Lung microvascular endothelial cell (primary cell): Measurements from ENCODE around the gene MCF2. TPM values are rescaled to one million over a fixed set of nuclear protein-coding genes. Genes with fewer than 3 reads are reported as not detected.

Source experiments
- DNase-seq, 2 donors: peaks; one replicate each; pipeline versions ENCODE4 v3.0.0 to v3.0.0-alpha.2; 2010; ENCODE audit warnings: low read depth in 2 of 2
- total RNA-seq: library from RNA; depleted of rRNA; stranded (reverse); fragments of >200 nt; gene quantifications from 2 replicates; pipeline ENCODE4 v1.2.1, GENCODE V29; 2014

The MCF2 gene
- total RNA-seq, 1 donor from 2014 or later: not detected

- no peak for DNase-seq
Observed at GRCh38 chrX:139585613-139586012, 122.4 kb downstream of the MCF2 start.

DNA sequence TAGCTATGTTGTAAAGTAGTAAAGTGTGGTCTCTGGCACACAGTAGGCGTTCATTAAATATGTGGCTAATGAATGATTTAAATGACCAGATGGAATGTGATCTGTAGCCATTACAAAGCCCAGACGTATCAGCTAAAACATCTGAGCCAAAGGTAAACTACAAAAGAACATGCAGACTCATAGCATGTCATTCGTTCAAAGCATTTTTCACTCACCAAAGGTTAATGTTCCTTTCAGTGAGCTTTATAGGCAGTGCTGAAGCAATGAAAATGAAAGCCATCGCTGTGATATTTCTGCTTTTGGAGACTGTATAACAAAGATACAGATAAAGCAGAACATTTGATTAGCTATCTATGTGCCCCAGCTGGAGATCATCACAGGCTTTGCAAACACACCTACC lies 126.9 kb downstream of the MCF2 start:
- no peak for DNase-seq

DNA sequence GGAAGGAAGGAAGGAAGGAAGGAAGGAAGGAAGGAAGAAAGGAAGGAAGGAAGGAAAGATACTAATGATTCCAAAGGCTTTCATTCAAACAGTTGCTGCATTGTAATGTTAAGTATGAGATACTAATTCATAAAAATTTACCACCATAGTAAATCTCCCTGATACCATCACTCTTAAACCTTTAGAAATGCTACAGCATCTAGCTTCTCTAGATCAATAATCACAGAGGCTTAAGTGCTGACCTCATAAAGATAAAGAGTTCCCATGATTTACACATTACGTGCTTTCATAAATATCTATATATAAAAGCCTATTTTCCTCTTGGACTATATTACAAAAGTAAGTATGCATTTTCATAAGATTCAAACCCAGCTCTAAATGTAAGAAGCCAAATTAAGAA lies 141.0 kb downstream of the MCF2 start:
- no peak for DNase-seq

- no peak for DNase-seq
Observed at GRCh38 chrX:139563251-139563650, 144.7 kb downstream of the MCF2 start.

DNA sequence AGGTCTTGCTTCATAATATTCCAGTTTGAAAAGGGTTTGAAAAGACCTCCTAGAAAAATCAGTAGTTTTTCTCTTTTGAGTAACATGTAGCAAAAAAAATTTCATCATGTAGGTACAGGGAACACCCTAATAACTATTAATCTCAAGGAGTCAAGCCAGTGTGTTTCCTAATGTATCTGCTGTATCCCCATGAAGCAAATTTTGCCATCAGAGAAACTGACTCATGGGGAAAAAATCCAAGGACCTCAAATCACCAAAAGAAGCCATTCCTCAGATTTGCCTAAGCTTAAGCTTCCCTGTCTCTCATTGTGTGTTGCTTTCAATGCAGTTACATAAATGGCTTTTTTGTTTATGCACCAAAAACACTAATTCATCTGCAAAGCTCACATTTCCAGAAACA lies 147.7 kb downstream of the MCF2 start:
- no peak for DNase-seq

DNA sequence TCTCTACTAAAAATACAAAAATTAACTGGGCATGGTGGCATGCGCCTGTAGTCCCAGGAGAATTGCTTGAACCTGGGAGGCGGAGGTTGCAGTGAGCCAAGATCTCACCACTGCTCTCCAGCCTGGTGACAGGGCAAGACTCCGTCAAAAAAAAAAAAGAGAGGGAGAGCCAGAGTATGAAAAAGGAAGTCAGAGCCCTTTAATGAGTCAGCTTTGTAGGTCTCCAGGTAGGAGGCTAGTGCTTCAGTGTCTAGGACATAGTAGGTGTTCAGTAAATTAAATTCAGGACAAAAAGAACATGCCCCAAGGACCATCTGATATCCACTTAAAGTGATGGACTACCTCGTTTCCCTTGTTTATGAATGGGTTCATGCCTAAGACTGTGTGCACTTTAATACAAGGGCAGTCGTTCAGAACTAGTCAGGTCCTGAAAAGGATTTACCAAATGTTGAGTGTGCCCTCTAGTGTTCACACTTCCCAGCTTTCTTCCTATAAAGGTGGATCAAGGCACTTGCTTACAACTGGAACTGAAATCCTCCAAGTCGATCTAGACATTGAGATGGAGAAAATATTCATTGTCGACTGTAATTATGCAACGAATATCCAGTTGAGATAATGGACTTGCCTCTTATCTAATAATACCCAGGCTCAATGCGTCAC lies 148.5 kb downstream of the MCF2 start:
- peak; percentile 58 to 81 for DNase-seq

- DNase-seq: no peak
Observed at GRCh38 chrX:139554991-139555675, 152.8 kb downstream of the MCF2 start.

- no peak for DNase-seq
Observed at GRCh38 chrX:139554376-139554775, 153.6 kb downstream of the MCF2 start.

- DNase-seq: no peak
Observed at GRCh38 chrX:139544591-139544990, 163.4 kb downstream of the MCF2 start.

- DNase-seq: no peak
Observed at GRCh38 chrX:139543920-139544319, 164.0 kb downstream of the MCF2 start.

GRCh38 chrX:139542652-139543051 lies 165.3 kb downstream of the MCF2 start:
- no peak for DNase-seq

- DNase-seq: peak in 1 of 2 donors; percentile 35
Observed at GRCh38 chrX:139538907-139539790, 168.8 kb downstream of the MCF2 start.

- no peak for DNase-seq
Observed at GRCh38 chrX:139533444-139533843, 174.5 kb downstream of the MCF2 start.

DNA sequence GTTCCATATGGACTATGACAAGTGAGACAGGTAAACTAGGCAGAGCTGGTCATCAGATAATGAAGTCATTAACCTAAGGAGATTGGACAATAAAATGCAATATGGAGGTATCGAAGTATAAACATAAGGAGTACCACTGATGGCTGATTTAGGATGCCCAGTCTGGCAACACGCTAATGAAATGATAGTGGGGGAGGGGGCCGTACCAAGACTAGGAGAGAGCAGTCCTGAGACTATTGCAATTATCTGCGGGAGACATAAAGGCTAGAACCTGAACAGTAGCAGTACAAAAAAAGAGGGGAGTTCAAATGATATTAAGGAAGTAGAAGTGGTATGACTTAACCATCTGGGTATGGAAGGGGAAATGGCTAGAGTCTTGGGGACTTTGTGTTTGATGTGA lies 175.1 kb downstream of the MCF2 start:
- DNase-seq: no peak

Other genes starting within 250 kb of the MCF2 start
- not detected in 2 replicates for gene F9, start 177.4 kb downstream of the MCF2 start, total RNA-seq
- gene ATP11C, start 224.9 kb upstream of the MCF2 start, total RNA-seq: 62.8 and 67.3 TPM in 2 replicates